ENCODE data around the gene OLFML2B. TPM values are rescaled to one million over a fixed set of nuclear protein-coding genes. Genes with fewer than 3 reads are reported as not detected.
"Not testable (repeated sequence)": the region's sequence is repeated elsewhere in the genome, so short reads cannot be mapped to it uniquely, and the experiment has no call there.

OLFML2B gene
- total RNA-seq (2014; rRNA removed; shearing (Covaris generic)): 21.1 and 28.4 TPM in 2 replicates

- DNase-seq (ENCODE audit: low read depth): peak; percentile 90
These were observed at the start of gene OLFML2B for GRCh38 chr1:162023547-162024501. Gene OLFML2B (minus strand): TSS chr1:162023869. CDS start chr1:162023430, 439 bp downstream.

DNA sequence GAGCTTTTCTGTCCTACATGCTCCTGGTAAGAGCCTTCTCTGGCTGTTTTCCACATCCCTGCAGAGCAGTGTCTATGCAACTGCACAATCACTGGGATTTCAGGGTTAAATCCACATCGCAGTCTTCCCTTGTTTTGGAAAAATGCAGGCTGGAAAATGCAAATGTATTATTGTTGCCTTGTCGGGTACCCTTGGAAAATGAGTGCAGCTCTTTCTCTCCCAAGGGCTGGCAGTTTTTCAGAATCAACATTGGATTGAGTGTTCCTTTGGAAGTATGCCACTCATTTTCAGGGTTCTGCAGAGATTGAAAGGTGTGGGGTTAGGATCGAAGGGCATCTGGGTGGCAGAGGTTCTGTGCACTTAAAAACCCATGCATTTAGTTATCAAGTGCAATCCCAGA, 49.1 kb upstream of the OLFML2B start:
- peak; percentile 40 for DNase-seq (ENCODE audit: low read depth)

DNA sequence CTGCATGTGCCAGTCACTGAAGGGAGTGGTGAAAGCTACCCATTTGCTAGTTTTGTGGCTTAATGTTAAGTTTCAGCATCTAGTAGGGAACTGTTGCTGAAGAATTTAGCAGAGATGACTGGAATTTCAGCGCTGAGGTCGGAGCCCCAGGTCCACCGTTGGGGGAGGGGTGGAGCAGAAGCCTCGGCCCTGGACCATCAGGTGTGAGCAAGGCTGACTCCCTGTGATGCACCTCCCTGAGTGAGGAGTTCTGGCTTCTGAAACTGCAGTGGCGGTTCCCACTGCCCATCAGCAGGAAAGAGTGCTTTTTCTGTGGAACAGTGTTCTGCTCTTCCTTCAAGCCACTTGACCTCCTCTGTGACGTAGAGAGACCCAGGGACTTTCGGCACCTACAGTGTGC, 47.2 kb upstream of the OLFML2B start:
- no peak for DNase-seq (ENCODE audit: low read depth)

GRCh38 chr1:162070094-162070748, 46.6 kb upstream of the OLFML2B start:
- DNase-seq (ENCODE audit: low read depth): no peak

GRCh38 chr1:162069334-162070093, 45.8 kb upstream of the OLFML2B start, which contains the start of gene NOS1AP:
Gene NOS1AP (plus strand): TSS chr1:162069691. CDS start chr1:162070178, 487 bp downstream.
- DNase-seq (ENCODE audit: low read depth): peak; percentile 75

DNA sequence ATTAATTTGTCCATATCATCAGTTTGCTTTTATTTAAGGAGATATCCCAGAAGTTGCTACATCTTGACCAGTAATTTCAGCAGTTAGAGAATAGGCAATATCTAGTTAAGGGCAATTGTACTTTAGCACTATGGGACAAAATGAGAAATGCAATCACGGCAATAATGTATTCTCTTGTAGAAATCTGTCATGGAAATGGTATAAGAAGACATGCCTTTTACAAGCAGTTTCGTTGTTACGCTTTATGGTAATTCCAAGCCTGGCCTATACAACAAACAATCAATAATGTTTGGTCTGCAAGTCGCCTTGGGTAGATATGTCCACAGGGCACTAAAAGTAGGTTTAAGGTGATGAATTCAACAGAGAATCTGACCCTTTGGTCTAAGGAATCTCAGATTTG, 44.6 kb upstream of the OLFML2B start:
- DNase-seq (ENCODE audit: low read depth): no peak

DNA sequence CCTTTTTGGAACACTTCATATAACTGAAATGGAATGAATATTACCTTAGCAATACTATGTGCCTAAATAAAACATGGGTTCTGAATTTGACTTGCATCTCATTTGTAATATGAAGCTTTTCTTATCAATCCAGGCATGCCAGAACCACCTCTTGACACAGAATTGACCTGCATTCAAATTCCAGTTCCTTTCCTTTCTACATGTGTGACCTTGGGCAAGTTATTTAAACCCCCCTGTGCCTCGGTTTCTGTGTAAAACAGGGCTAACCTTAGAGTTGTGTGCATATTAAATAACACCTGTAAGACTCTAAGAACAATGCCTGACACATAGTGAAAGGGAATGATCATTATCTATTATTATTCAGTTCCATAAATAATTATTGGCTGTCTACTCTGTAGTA, 43.8 kb upstream of the OLFML2B start:
- no peak for DNase-seq (ENCODE audit: low read depth)

- DNase-seq (ENCODE audit: low read depth): not testable (repeated sequence)
These were observed 43.2 kb upstream of the OLFML2B start for GRCh38 chr1:162066836-162067235.

- no peak for DNase-seq (ENCODE audit: low read depth)
These were observed 41.3 kb upstream of the OLFML2B start for GRCh38 chr1:162065016-162065415.

DNA sequence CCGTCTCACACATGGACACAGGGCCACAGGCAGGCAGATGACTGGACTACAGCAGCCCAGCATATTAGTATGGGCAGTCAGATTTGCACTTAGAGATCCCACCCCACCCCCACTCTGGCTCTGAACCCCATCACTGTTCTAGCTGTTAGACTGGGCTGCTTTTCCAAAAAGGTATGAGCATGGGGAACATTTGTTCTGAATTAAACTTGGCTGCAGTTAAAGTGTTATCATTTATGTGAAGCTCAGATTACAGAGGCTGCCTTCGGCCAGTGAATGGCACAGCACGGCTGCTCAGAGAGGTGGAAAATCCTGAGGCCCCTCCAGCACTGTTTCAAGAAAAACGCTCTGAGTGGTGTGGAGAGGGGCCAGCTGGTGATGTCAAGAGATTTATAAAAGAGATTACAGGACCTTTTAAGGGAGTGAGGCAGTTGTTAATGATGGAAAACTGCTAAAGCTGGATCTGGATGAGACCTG, 38.9 kb upstream of the OLFML2B start:
- DNase-seq (ENCODE audit: low read depth): peak; percentile 85

DNA sequence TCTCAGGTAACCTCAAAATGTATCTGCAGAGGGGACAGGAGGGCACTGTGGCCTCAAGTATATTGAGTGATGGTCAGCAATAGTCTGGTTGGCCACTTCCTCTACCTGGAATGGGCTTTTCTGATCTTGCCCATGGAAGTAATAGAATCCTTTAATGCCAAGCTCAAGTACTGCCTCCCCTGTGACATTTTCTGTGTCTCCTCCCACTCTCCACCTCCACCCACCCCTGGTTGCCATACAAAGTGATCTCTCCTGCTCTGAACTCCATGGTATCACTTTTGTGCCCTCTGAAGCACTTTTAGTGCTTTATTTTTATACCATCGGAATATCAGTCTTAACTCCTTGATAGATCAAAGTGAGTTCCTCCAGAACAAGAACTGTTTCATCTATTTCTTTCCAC, 36.6 kb upstream of the OLFML2B start:
- no peak for DNase-seq (ENCODE audit: low read depth)

DNA sequence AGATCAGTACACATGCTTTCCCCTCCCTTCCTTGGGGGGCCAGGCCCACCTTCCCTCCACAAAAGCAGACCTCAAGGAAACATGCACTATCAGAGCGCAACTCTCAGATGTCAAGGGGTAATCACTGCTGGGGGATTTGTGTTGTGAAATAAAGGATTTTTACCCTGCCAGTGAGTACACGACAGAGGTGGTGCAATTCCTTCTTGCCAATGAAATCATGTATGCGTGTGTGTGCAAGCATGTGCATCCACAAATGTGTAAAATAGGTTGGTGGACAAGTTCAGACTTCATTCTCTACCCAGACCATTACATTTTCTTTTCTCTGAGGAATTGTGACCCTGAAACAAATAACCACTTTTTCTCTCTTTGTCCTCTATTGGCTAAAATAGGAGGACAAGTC, 36.1 kb upstream of the OLFML2B start:
- DNase-seq (ENCODE audit: low read depth): no peak

DNA sequence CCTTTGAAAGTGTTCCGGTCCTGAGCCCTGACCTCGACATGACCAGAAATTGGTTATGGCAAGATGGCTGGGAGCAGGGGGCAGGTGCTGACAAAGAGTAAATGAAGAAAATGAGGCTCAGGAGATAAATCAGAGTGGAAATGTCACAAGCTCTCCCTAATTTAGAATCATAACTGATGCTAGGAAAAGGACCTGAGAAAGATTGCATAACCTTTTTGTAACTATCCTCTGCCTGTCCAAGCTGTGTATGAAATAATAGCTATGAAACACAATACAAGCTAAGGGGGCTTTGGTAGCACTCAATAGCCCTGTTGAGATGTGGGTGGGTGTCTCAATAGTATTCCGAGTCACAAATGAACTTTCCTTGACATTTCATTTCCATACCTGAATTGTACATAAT, 32.9 kb upstream of the OLFML2B start:
- no peak for DNase-seq (ENCODE audit: low read depth)

DNA sequence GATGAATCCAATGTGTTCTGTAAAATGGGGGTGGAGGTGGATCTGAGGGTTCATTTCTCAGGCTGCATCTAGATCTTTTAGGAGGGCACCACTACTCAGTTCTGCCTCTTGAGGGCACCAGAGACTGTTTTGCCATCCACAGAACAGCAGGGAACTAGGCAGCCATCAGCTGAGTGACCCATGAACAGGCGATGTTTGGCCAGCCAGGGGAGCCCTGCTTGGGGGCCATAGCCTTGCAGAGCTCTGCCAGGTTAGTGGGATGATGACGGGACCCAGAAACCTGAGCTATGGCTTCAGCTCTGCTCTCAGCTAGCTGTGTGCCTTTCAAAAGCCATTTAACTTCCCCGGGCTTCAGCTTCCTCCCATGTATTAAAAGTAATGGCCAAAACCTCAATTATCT, 32.4 kb upstream of the OLFML2B start:
- peak; percentile 77 for DNase-seq (ENCODE audit: low read depth)

DNA sequence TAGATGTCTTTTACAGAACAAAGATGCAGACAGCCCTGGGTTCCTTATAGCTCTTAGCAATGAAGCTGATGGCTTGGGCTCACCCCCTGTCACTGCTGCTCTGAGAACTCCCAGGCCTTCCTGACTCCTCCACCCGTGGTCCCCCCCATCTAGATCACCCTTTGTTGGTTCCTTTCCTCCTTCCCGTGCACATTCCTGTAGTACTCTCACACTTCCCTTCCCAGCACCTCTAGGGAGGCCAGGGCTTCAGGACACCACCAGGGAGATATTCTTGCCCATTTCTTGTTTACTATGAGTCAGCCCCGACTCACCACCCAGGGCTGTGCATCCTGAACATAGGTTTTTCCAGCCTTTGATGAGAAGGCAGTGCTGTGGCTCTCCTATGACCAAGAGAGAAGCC, 31.4 kb upstream of the OLFML2B start:
- DNase-seq (ENCODE audit: low read depth): peak; percentile 94

DNA sequence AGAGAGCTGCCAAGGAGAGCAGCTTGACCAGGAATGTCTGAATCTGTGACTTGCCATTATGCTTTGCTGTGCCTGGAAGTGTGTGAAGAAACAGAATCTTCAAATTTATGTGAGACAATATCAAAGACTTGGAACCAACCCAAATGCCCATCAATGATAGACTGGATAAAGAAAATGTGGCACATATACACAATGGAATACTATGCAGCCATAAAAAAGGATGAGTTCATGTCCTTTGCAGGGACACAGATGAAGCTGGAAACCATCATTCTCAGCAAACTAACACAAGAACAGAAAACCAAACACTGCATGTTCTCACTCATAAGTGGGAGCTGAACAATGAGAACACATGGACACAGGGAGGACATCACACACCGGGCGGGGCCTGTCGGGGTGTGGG, 30.3 kb upstream of the OLFML2B start:
- DNase-seq (ENCODE audit: low read depth): not testable (repeated sequence)

DNA sequence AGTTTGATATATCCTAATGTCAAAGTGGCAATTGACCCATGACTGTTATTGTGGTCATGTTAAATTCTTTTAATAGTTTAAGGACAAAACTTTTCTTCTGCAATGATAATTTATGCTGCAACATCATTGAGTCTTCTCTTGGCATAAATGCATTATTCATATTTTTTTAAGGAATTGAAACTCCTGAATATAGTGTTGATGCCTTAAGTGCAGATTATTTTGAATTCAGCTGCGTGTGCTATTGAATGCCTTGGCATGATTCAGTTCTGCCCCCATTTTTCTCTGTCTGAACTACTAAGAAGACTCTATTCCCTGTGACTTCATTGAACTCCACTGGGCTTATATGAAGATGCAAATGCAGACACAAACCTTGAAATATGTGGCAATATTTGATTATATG, 23.3 kb upstream of the OLFML2B start:
- no peak for DNase-seq (ENCODE audit: low read depth)

DNA sequence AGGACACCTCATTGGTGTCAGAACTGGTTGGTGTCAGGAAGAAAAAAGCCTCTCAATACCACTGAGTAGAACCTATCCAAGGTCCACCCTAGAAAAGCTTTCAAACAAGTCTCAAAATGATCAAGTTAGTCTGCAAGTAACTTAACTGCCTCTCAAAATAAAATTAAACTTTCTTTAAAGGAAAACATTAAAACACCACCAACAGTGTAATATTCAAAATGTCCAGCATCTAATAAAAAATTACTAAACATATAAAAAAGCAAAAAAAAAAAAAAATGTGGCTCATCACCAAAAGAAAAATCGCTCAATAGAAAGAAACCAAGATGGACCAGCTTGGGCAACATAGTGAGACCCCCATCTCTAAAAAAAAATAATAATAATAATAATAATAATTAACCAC, 18.7 kb upstream of the OLFML2B start:
- no peak for DNase-seq (ENCODE audit: low read depth)

- DNase-seq (ENCODE audit: low read depth): peak; percentile 37
These were observed 17.0 kb upstream of the OLFML2B start for GRCh38 chr1:162040657-162041056.

DNA sequence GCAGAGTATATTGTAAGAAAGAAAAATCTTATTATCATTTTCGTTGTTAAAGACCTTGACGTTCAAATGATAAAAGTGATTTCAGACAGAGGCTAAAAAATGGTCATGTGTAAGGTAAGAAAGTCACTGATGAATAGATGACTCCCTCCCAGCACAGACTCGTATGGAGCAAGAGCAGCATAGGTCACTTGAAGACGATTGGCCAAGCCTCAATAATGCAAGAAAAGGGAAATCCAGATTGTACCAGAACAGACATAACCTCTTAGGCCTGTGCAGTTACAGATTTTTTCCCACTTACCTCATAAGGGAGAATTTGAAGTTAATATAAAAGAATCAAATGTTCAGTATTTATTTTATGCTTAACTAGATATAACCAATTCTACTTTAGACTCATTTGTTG, 16.3 kb upstream of the OLFML2B start:
- DNase-seq (ENCODE audit: low read depth): no peak

GRCh38 chr1:162038624-162039023, 15.0 kb upstream of the OLFML2B start:
- no peak for DNase-seq (ENCODE audit: low read depth)

- DNase-seq (ENCODE audit: low read depth): no peak
These were observed 12.5 kb upstream of the OLFML2B start for GRCh38 chr1:162036163-162036562.

All from M059J (cell line).